SU-DHL-6 (cell line): ENCODE results near the gene RAMP3.

Experiments used
- H2AFZ ChIP-seq: fragments of 200-600 bp; sonication (generic); 2 replicates; pipeline ENCODE4 v1.6.1; 2014; ENCODE audit warnings: low read depth, mild to moderate bottlenecking, moderate library complexity, mixed read lengths, antibody characterized with exemption, low read length; ENCODE audit not compliant: severe bottlenecking
- H3F3A ChIP-seq: fragments of 200-600 bp; shearing (Covaris generic); 2 replicates; pipeline ENCODE4 v1.6.0; 2016; ENCODE audit warnings: antibody characterized with exemption, mild to moderate bottlenecking; ENCODE audit not compliant: insufficient read depth
- H3K27ac ChIP-seq: fragments of 200-600 bp; sonication (generic); 2 replicates; pipeline ENCODE4 v1.5.1; 2016; ENCODE audit warnings: low read depth, mild to moderate bottlenecking, low read length, moderate library complexity, mixed read lengths
- H3K27me3 ChIP-seq: fragments of 200-600 bp; sonication (generic), shearing (Covaris generic); 2 replicates; pipeline ENCODE4 v1.6.0; 2014; ENCODE audit warnings: mild to moderate bottlenecking, low read length
- H3K36me3 ChIP-seq: fragments of 200-600 bp; sonication (generic); 2 replicates; pipeline ENCODE4 v1.6.1; 2014; ENCODE audit warnings: mild to moderate bottlenecking, low read length, mixed read lengths
- H3K4me2 ChIP-seq: fragments of 300-600, 200-600 bp; shearing (Covaris generic), sonication (generic); 2 replicates; pipeline ENCODE4 v1.6.0; 2014; ENCODE audit warnings: low read length, low read depth, mild to moderate bottlenecking; ENCODE audit not compliant: poor library complexity, severe bottlenecking
- H3K4me3 ChIP-seq: fragments of 200-600 bp; sonication (generic); 2 replicates; pipeline ENCODE4 v1.5.1; 2014; ENCODE audit warnings: antibody characterized with exemption, low read length, mild to moderate bottlenecking, mixed read lengths; ENCODE audit not compliant: insufficient read depth, poor library complexity, severe bottlenecking
- H3K79me2 ChIP-seq: fragments of 200-600 bp; sonication (generic); 2 replicates; pipeline ENCODE4 v1.6.1; 2014; ENCODE audit warnings: mild to moderate bottlenecking, low read length, moderate library complexity; ENCODE audit not compliant: insufficient read depth
- H3K9ac ChIP-seq: fragments of 200-600 bp; sonication (generic); 2 replicates; pipeline ENCODE4 v1.7.0; 2014; ENCODE audit warnings: mild to moderate bottlenecking, low read length
- H3K9me2 ChIP-seq: fragments of 200-600 bp; sonication (generic); replicated peaks from 2 replicates; pipeline ENCODE4 v1.6.1; 2014; ENCODE audit warnings: low read length; ENCODE audit not compliant: insufficient read depth
- H3K9me3 ChIP-seq: fragments of 200-600 bp; sonication (generic); 2 replicates; pipeline ENCODE4 v1.6.1; 2014; ENCODE audit warnings: low read length, mixed read lengths; ENCODE audit not compliant: insufficient read depth
- H4K20me1 ChIP-seq: fragments of 200-600 bp; sonication (generic); 2 replicates; pipeline ENCODE4 v1.6.1; 2014; ENCODE audit warnings: low read depth, mild to moderate bottlenecking, antibody characterized with exemption, low read length, moderate library complexity, mixed read lengths
- EZH2phosphoT487 ChIP-seq: fragments of 200-600 bp; sonication (generic), shearing (Covaris generic); conservative IDR thresholded peaks from 2 replicates; pipeline ENCODE4 v1.6.1; 2018; ENCODE audit warnings: mild to moderate bottlenecking, antibody characterized with exemption, low read length, moderate library complexity, mixed read lengths
- TF ChIP-seq, protein P1 (sequence below): fragments of 200-600 bp; sonication (generic); IDR thresholded peaks from one replicate; pipeline ENCODE4 v1.5.1; 2017; ENCODE audit warnings: antibody characterized with exemption, mild to moderate bottlenecking, low read length, moderate library complexity; ENCODE audit not compliant: insufficient read depth, poor library complexity, severe bottlenecking

Gene RAMP3

DNA sequence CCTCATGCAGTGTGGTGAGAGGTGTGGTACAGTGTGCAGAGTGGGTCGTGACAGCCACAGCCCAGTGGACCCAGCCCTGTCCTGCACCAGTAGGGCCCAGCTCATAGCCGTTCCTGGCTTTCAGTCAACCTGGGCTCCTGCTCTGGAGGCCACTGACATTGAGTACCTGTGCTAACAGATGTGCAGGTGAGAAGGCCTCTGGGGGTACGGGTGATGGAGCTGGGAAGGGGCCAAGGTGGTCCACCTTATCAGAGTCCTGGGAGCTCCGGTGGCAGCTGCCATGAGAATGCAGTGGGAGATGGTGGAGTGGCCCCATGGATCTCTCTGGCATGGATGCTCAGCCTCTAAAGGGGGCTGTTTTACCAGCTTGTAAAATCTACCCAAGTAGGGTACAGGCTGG lies 40.0 kb upstream of the RAMP3 start:
- Histone ChIP-seq H3K27me3 (no peaks in the 10 kb centered on the region), H2AFZ (no peak overlapping the region), H4K20me1 (no peaks in the 10 kb centered on the region), H3K4me2 (no peak overlapping the region), H3K9ac (no peak overlapping the region), H3K79me2 (no peaks in the 10 kb centered on the region), H3K36me3 (no peaks in the 10 kb centered on the region), H3K9me3 (no peaks in the 10 kb centered on the region), H3K4me3 (no peak overlapping the region), H3F3A (peaks cover 8% of the 10 kb centered on the region; the same call in 1 of the 2 replicates), H3K27ac (no peak overlapping the region), H3K9me2 (no peaks in the 10 kb centered on the region)
- TF ChIP-seq, protein P1, sequence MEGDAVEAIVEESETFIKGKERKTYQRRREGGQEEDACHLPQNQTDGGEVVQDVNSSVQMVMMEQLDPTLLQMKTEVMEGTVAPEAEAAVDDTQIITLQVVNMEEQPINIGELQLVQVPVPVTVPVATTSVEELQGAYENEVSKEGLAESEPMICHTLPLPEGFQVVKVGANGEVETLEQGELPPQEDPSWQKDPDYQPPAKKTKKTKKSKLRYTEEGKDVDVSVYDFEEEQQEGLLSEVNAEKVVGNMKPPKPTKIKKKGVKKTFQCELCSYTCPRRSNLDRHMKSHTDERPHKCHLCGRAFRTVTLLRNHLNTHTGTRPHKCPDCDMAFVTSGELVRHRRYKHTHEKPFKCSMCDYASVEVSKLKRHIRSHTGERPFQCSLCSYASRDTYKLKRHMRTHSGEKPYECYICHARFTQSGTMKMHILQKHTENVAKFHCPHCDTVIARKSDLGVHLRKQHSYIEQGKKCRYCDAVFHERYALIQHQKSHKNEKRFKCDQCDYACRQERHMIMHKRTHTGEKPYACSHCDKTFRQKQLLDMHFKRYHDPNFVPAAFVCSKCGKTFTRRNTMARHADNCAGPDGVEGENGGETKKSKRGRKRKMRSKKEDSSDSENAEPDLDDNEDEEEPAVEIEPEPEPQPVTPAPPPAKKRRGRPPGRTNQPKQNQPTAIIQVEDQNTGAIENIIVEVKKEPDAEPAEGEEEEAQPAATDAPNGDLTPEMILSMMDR, result no peak
- no peak for TF ChIP-seq EZH2phosphoT487

DNA sequence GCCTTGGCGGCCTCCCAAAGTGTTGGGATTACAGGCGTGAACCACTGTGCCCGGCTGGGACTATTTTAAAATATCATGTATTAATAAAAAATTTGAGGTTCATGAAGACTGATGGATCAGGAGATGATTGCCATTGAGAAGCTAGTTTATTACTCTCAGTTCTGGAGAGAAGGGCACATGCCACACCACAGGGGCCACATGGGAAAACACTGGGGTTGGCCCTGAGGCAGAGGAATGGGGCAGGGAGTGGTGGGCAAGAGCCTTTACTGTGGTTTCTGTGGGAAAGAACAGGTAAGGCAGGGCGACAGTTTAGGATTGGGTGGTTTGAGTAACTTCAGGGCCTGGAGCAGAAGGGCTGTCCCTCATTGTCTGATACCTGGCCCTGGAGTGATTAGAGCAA lies 39.3 kb upstream of the RAMP3 start:
- TF ChIP-seq EZH2phosphoT487, result no peak
- TF ChIP-seq, protein P1, result no peak
- no peaks in the 10 kb centered on the region for H3K36me3 ChIP-seq
- no peaks in the 10 kb centered on the region for H3K27me3 ChIP-seq
- no peaks in the 10 kb centered on the region for H3K9me2 ChIP-seq
- no peaks in the 10 kb centered on the region for H4K20me1 ChIP-seq
- no peaks in the 10 kb centered on the region for H3K9me3 ChIP-seq
- no peak overlapping the region for H3K4me3 ChIP-seq
- H3F3A ChIP-seq, result 0 out of 2 replicates have a peak, but pooled peaks cover under 1% of the 10 kb centered on the region
- H3K79me2 ChIP-seq, result no peaks in the 10 kb centered on the region
- H3K9ac ChIP-seq, result no peak overlapping the region
- H3K4me2 ChIP-seq, result no peak overlapping the region
- no peak overlapping the region for H3K27ac ChIP-seq
- H2AFZ ChIP-seq, result no peak overlapping the region

DNA sequence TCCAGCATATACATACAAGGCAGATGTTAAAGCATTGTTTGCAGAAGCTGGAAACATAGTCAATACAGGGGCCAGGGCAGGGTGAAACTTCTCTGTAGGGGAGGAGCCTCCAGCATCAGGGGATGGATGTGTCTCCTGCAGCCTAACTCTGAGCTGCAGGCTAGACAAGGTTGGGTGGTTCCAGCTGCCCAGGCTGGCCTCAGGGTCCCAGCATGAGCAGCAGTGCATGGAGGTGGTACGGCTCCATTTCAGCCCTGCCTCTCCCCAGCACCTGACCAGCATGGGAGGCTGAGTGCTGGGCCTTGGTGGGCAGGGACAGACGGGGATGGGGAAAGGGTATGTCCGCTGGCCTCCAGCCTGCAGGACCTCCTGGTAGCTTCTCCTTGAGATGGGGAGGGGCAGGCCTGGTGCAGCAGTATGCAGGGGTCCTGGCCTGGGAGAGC lies 38.7 kb upstream of the RAMP3 start:
- no peaks in the 10 kb centered on the region for H3K9me3 ChIP-seq
- no peaks in the 10 kb centered on the region for H3F3A ChIP-seq
- H3K9ac ChIP-seq, result no peak overlapping the region
- no peaks in the 10 kb centered on the region for H4K20me1 ChIP-seq
- H3K27ac ChIP-seq, result no peak overlapping the region
- no peaks in the 10 kb centered on the region for H3K9me2 ChIP-seq
- H3K27me3 ChIP-seq, result no peaks in the 10 kb centered on the region
- H3K4me3 ChIP-seq, result no peak overlapping the region
- TF ChIP-seq, protein P1, result no peak
- H3K36me3 ChIP-seq, result no peaks in the 10 kb centered on the region
- H3K4me2 ChIP-seq, result no peak overlapping the region
- H3K79me2 ChIP-seq, result no peaks in the 10 kb centered on the region
- H2AFZ ChIP-seq, result no peak overlapping the region
